IMR-90 (cell line): ENCODE measurements around the gene F2. TPM values are rescaled to one million over a fixed set of nuclear protein-coding genes. Genes with fewer than 3 reads are reported as not detected.

Experiments
- ATAC-seq: fragments of 200-7000 bp; cut with Tn5 transposase; 2 replicates; pipeline ENCODE4 v1.9.1; 2020; ENCODE audit warnings: low read depth, mild to moderate bottlenecking, moderate library complexity
- BruUV-seq: library from RNA; stranded (reverse); fragments of 400-500 nt; replicated peaks from 2 replicates; lab custom pipeline; 2021; lab: Mats Ljungman, UMichigan
- CTCF ChIA-PET: fragments of 300-600 bp; formaldehyde crosslinking; extraction: SDS; loops from one replicate; lab custom pipeline; 2021; ENCODE audit warnings: antibody characterized with exemption; lab: Yijun Ruan, JAX
- POLR2A ChIA-PET: fragments of 300-600 bp; sonication (Branson Sonifier 250); formaldehyde crosslinking; loops from one replicate; lab custom pipeline; 2022; ENCODE audit warnings: antibody characterized with exemption; ENCODE audit not compliant: unreplicated experiment; lab: Charles Lee
- DNase-seq: peaks from one replicate; pipeline ENCODE4 v3.0.0; 2013
- H2AFZ ChIP-seq: replicated peaks from 2 replicates; pipeline ENCODE3; 2013; ENCODE audit warnings: low read length, mild to moderate bottlenecking; ENCODE audit not compliant: poor library complexity
- H2AK5ac ChIP-seq: 2 replicates; pipeline ENCODE4 v1.6.1; 2013; ENCODE audit warnings: low read depth, low read length, inconsistent platforms
- H2AK9ac ChIP-seq: replicated peaks from 2 replicates; pipeline ENCODE3; 2013; ENCODE audit warnings: mild to moderate bottlenecking, low read depth, low read length, moderate library complexity; ENCODE audit not compliant: poor library complexity
- H2BK120ac ChIP-seq: 2 replicates; pipeline ENCODE4 v1.6.1; 2013; ENCODE audit warnings: low read depth, low read length, inconsistent platforms
- H2BK15ac ChIP-seq: 3 replicates; pipeline ENCODE4 v1.6.1; 2013; ENCODE audit warnings: low read depth, low read length, inconsistent platforms
- H2BK20ac ChIP-seq: 2 replicates; pipeline ENCODE4 v1.6.1; 2013; ENCODE audit warnings: low read depth, mild to moderate bottlenecking, inconsistent platforms, low read length, moderate library complexity
- H2BK5ac ChIP-seq: 2 replicates; pipeline ENCODE4 v1.6.1; 2013; ENCODE audit warnings: mild to moderate bottlenecking, low read depth, low read length, inconsistent platforms; ENCODE audit not compliant: poor library complexity, severe bottlenecking
- H3K14ac ChIP-seq: replicated peaks from 2 replicates; pipeline ENCODE4 v1.6.1; 2013; ENCODE audit warnings: low read depth, low read length, inconsistent platforms
- H3K18ac ChIP-seq: 2 replicates; pipeline ENCODE4 v1.6.1; 2013; ENCODE audit warnings: low read depth, low read length, control low read depth
- H3K23ac ChIP-seq: 2 replicates; pipeline ENCODE4 v1.6.1; 2013; ENCODE audit warnings: low read depth, low read length, inconsistent platforms
- H3K27ac ChIP-seq: 2 replicates; pipeline ENCODE4 v1.5.1; 2013; ENCODE audit warnings: mild to moderate bottlenecking, control low read depth, low read length; ENCODE audit not compliant: insufficient read depth
- H3K27me3 ChIP-seq: 2 replicates; pipeline ENCODE4 v1.6.1; 2013; ENCODE audit warnings: low read length; ENCODE audit not compliant: control insufficient read depth, insufficient read depth
- H3K36me3 ChIP-seq: 2 replicates; pipeline ENCODE4 v1.6.1; 2013; ENCODE audit warnings: low read length, mixed read lengths; ENCODE audit not compliant: control insufficient read depth, insufficient read depth
- H3K4ac ChIP-seq: 2 replicates; pipeline ENCODE4 v1.6.1; 2013; ENCODE audit warnings: low read depth, low read length, inconsistent platforms
- H3K4me1 ChIP-seq: 2 replicates; pipeline ENCODE4 v1.6.1; 2013; ENCODE audit warnings: low read length, mixed read lengths; ENCODE audit not compliant: control insufficient read depth, insufficient read depth
- H3K4me2 ChIP-seq: 2 replicates; pipeline ENCODE4 v1.6.1; 2013; ENCODE audit warnings: low read depth, mild to moderate bottlenecking, control low read depth, low read length, moderate library complexity
- H3K4me3 ChIP-seq: 2 replicates; pipeline ENCODE4 v1.5.1; 2013; ENCODE audit warnings: low read depth, mild to moderate bottlenecking, control low read depth, low read length, moderate library complexity; ENCODE audit not compliant: insufficient read depth
- H3K56ac ChIP-seq: 2 replicates; pipeline ENCODE4 v1.6.1; 2013; ENCODE audit warnings: low read length, inconsistent platforms; ENCODE audit not compliant: insufficient read depth; ENCODE audit errors: extremely low read depth
- H3K79me1 ChIP-seq, 2 experiments: 2 replicates each; pipeline ENCODE4 v1.6.1; 2013; ENCODE audit warnings: low read length in 2 of 2, inconsistent platforms in 1 of 2, low read depth in 1 of 2
- H3K9ac ChIP-seq: 2 replicates; pipeline ENCODE4 v1.6.1; 2013; ENCODE audit warnings: low read depth, low read length, control low read depth
- H3K9me1 ChIP-seq: 2 replicates; pipeline ENCODE4 v1.6.1; 2013; ENCODE audit warnings: low read length, inconsistent platforms; ENCODE audit not compliant: insufficient read depth
- H3K9me3 ChIP-seq: 2 replicates; pipeline ENCODE4 v1.6.1; 2013; ENCODE audit warnings: low read length; ENCODE audit not compliant: control insufficient read depth, insufficient read depth
- H4K20me1 ChIP-seq: 2 replicates; pipeline ENCODE4 v1.6.1; 2013; ENCODE audit warnings: low read length, inconsistent platforms; ENCODE audit not compliant: insufficient read depth
- H4K5ac ChIP-seq: 2 replicates; pipeline ENCODE4 v1.6.1; 2013; ENCODE audit warnings: mild to moderate bottlenecking, low read depth, low read length, control low read depth
- H4K8ac ChIP-seq, 2 experiments: 2 replicates each; pipeline ENCODE4 v1.6.1; 2013; ENCODE audit warnings: low read depth in 2 of 2, low read length in 2 of 2, control low read depth in 1 of 2, inconsistent platforms in 1 of 2
- H4K91ac ChIP-seq: 2 replicates; pipeline ENCODE4 v1.6.1; 2013; ENCODE audit warnings: low read depth, low read length, inconsistent platforms; ENCODE audit not compliant: insufficient read depth
- BHLHE40 ChIP-seq: fragments of 150-350 bp; IDR thresholded peaks from 2 replicates; pipeline ENCODE4 v1.6.1; 2016; ENCODE audit warnings: mild to moderate bottlenecking, low read depth, low read length
- CEBPB ChIP-seq: IDR thresholded peaks from 2 replicates; pipeline ENCODE4 v1.6.1; 2012; ENCODE audit warnings: low read depth, low read length, improper control_type of control experiment
- CHD1 ChIP-seq: IDR thresholded peaks from 2 replicates; pipeline ENCODE4 v1.6.1; 2012; ENCODE audit warnings: low read depth, low read length, improper control_type of control experiment
- FOS ChIP-seq: fragments of 150-350 bp; IDR thresholded peaks from 2 replicates; pipeline ENCODE4 v1.6.1; 2016; ENCODE audit warnings: low read depth, low read length
- MAFK ChIP-seq: IDR thresholded peaks from 2 replicates; pipeline ENCODE4 v1.6.1; 2012; ENCODE audit warnings: low read depth, low read length, improper control_type of control experiment
- MAZ ChIP-seq: IDR thresholded peaks from 2 replicates; pipeline ENCODE4 v1.6.1; 2012; ENCODE audit warnings: low read depth, mild to moderate bottlenecking, low read length, improper control_type of control experiment, moderate library complexity, borderline replicate concordance
- MXI1 ChIP-seq: IDR thresholded peaks from 2 replicates; pipeline ENCODE4 v1.6.1; 2012; ENCODE audit warnings: low read depth, mild to moderate bottlenecking, low read length, moderate library complexity, borderline replicate concordance
- NFE2L2 ChIP-seq: fragments of 150-350 bp; IDR thresholded peaks from 2 replicates; pipeline ENCODE4 v1.6.1; 2016; ENCODE audit warnings: low read depth, mild to moderate bottlenecking, low read length
- POLR2A ChIP-seq: IDR thresholded peaks from 2 replicates; pipeline ENCODE4 v1.6.1; 2012; ENCODE audit warnings: mild to moderate bottlenecking, low read depth, low read length
- RAD21 ChIP-seq: IDR thresholded peaks from 2 replicates; pipeline ENCODE4 v1.6.1; 2012; ENCODE audit warnings: low read length, improper control_type of control experiment
- RCOR1 ChIP-seq: IDR thresholded peaks from 2 replicates; pipeline ENCODE4 v1.6.1; 2012; ENCODE audit warnings: mild to moderate bottlenecking, low read length, improper control_type of control experiment; ENCODE audit not compliant: insufficient replicate concordance
- RFX5 ChIP-seq: IDR thresholded peaks from 2 replicates; pipeline ENCODE4 v1.8.0; 2012; ENCODE audit warnings: low read depth, mild to moderate bottlenecking, low read length, moderate library complexity
- SMC3 ChIP-seq: fragments of 150-350 bp; IDR thresholded peaks from 2 replicates; pipeline ENCODE4 v1.6.1; 2016; ENCODE audit warnings: low read depth, mild to moderate bottlenecking, antibody characterized with exemption, low read length, moderate library complexity
- WGBS, 2 experiments: methylation state at CpG; one replicate each; pipeline versions ENCODE4 v1.1.5 to v1.1.7; 2013; ENCODE audit warnings: missing lambda C conversion rate in 2 of 2; ENCODE audit not compliant: insufficient read length in 1 of 2; ENCODE audit errors: extremely low coverage in 2 of 2; 5-methylcytosine and 5-hydroxymethylcytosine counted together
- dilution Hi-C: fragments of 300-500 bp; cut with HindIII; formaldehyde crosslinking; loops from one replicate; pipeline ENCODE4 v1.14.3; 2018; ENCODE audit warnings: low sequenced_read_pairs; ENCODE audit not compliant: unreplicated experiment
- in situ Hi-C: fragments of 300-500 bp; cut with MboI; formaldehyde crosslinking; loops from 3 replicates; pipeline ENCODE4 v1.14.3; 2019; ENCODE audit warnings: low sequenced_read_pairs, inconsistent platforms, mixed read lengths
- intact Hi-C: fragments of 100-400 bp; cut with micrococcal nuclease; formaldehyde crosslinking; loops from 2 replicates; pipeline ENCODE4 v1.10.0; 2022
- polyA plus RNA-seq, 3 experiments: library from polyadenylated mRNA; depleted of rRNA; stranded (reverse); fragments of >200 nt; gene quantifications; 2 replicates each; pipeline ENCODE4 v1.2.3, GENCODE V29; 2012; ENCODE audit warnings: low replicate concordance in 1 of 3
- total RNA-seq: library from RNA; depleted of rRNA; stranded (reverse); fragments of >200 nt; gene quantifications from 2 replicates; pipeline ENCODE4 v1.2.3, GENCODE V29; 2012
- TF ChIP-seq, protein P1 (sequence below): fragments of 150-350 bp; IDR thresholded peaks from 2 replicates; pipeline ENCODE4 v1.6.1; 2016; ENCODE audit warnings: low read depth, mild to moderate bottlenecking, low read length, moderate library complexity, borderline replicate concordance
- TF ChIP-seq, protein P2 (sequence below): conservative IDR thresholded peaks from 2 replicates; pipeline ENCODE4 v1.5.1; 2012; ENCODE audit warnings: mild to moderate bottlenecking, low read depth, low read length, improper control_type of control experiment
- TF ChIP-seq, protein P3 (sequence below): fragments of 150-350 bp; IDR thresholded peaks from 2 replicates; pipeline ENCODE4 v1.6.1; 2017; ENCODE audit warnings: mild to moderate bottlenecking, antibody characterized with exemption, low read length, low read depth

F2 gene
- total and polyA plus RNA-seq, 2 of the 4 experiments (the other 2 are of a cell fraction) = not detected

DNA sequence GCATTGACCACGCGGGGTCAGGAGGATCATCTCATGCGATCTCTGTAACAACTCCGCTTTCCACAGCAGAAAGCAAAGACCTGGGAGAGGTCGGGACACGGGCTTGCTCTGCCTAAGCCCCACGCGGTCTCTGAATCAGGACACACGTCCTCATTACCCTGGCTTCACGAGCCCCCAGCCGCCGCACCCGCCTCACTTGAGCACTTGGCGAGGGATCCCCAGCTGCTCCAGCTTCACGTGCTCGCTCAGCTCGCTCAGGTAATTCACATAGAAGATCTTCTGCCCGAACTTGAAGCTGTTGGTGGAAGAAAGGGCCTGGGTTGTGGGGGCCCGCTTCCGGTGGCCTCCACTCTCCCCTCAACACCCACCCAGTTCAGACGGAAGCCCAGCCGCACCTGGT, 38.2 kb upstream of the F2 start:
- no peak overlapping the region for H2BK15ac ChIP-seq
- POLR2A ChIA-PET = no interaction called here
- no peak overlapping the region for H2BK120ac ChIP-seq
- H3K27ac ChIP-seq = no peak overlapping the region
- H3K9me3 ChIP-seq = no peaks in the 10 kb centered on the region
- in situ Hi-C loops (no loop called here), dilution Hi-C loops (no loop called here), intact Hi-C loops (loop anchor here (10.0 kb wide), 1 partner anchor 296 kb away; the partner anchor contains the start of gene MDK)
- no peak overlapping the region for H3K4ac ChIP-seq
- BruUV-seq = no TSS peak
- H3K9me1 ChIP-seq = peaks cover 13% of the 10 kb centered on the region; the same call in 1 of the 2 replicates
- no peak overlapping the region for H3K23ac ChIP-seq
- H4K5ac ChIP-seq = no peak overlapping the region
- H2AK9ac ChIP-seq = peak overlapping the region; percentile 65
- H2BK5ac ChIP-seq = no peak overlapping the region
- H3K4me3 ChIP-seq = no peak overlapping the region
- no peak overlapping the region for H3K14ac ChIP-seq
- H2BK20ac ChIP-seq = no peak overlapping the region
- TF ChIP-seq, protein P1, sequence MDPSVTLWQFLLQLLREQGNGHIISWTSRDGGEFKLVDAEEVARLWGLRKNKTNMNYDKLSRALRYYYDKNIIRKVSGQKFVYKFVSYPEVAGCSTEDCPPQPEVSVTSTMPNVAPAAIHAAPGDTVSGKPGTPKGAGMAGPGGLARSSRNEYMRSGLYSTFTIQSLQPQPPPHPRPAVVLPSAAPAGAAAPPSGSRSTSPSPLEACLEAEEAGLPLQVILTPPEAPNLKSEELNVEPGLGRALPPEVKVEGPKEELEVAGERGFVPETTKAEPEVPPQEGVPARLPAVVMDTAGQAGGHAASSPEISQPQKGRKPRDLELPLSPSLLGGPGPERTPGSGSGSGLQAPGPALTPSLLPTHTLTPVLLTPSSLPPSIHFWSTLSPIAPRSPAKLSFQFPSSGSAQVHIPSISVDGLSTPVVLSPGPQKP = no peak
- TF ChIP-seq RCOR1 = no peak
- no peak for TF ChIP-seq CEBPB
- TF ChIP-seq CHD1 = no peak
- no peak for TF ChIP-seq NFE2L2
- TF ChIP-seq, protein P2, sequence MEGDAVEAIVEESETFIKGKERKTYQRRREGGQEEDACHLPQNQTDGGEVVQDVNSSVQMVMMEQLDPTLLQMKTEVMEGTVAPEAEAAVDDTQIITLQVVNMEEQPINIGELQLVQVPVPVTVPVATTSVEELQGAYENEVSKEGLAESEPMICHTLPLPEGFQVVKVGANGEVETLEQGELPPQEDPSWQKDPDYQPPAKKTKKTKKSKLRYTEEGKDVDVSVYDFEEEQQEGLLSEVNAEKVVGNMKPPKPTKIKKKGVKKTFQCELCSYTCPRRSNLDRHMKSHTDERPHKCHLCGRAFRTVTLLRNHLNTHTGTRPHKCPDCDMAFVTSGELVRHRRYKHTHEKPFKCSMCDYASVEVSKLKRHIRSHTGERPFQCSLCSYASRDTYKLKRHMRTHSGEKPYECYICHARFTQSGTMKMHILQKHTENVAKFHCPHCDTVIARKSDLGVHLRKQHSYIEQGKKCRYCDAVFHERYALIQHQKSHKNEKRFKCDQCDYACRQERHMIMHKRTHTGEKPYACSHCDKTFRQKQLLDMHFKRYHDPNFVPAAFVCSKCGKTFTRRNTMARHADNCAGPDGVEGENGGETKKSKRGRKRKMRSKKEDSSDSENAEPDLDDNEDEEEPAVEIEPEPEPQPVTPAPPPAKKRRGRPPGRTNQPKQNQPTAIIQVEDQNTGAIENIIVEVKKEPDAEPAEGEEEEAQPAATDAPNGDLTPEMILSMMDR = no peak
- TF ChIP-seq RAD21 = no peak
- TF ChIP-seq SMC3 = no peak
- no peak for TF ChIP-seq RFX5
- TF ChIP-seq, protein P3, sequence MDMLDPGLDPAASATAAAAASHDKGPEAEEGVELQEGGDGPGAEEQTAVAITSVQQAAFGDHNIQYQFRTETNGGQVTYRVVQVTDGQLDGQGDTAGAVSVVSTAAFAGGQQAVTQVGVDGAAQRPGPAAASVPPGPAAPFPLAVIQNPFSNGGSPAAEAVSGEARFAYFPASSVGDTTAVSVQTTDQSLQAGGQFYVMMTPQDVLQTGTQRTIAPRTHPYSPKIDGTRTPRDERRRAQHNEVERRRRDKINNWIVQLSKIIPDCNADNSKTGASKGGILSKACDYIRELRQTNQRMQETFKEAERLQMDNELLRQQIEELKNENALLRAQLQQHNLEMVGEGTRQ = no peak
- no peak for TF ChIP-seq MAFK
- TF ChIP-seq MAZ = no peak
- no peak for TF ChIP-seq FOS
- TF ChIP-seq POLR2A = no peak
- TF ChIP-seq BHLHE40 = no peak
- TF ChIP-seq MXI1 = no peak
- DNase-seq = no peak
- peaks cover 5% of the 10 kb centered on the region for H3K4me1 ChIP-seq
- H2AK5ac ChIP-seq = no peak overlapping the region
- WGBS, 2 experiments = 93% methylated on average over 11 of the region's 22 CpGs; no CpG with 5 or more reads in 1 of the 2 experiments
- H3K27me3 ChIP-seq = no peaks in the 10 kb centered on the region
- H2AFZ ChIP-seq = no peak overlapping the region
- CTCF ChIA-PET = no interaction called here
- no peak overlapping the region for H3K9ac ChIP-seq
- H3K36me3 ChIP-seq = peaks cover 61% of the 10 kb centered on the region
- no peak for ATAC-seq
- no peak overlapping the region for H4K91ac ChIP-seq
- no peak overlapping the region for H3K56ac ChIP-seq
- no peak overlapping the region for H3K18ac ChIP-seq
- H3K4me2 ChIP-seq = no peak overlapping the region
- peaks cover 6% of the 10 kb centered on the region; the same call in 1 of the 2 replicates for H4K20me1 ChIP-seq
- peaks cover 3 to 24% of the 10 kb centered on the region in 2 experiments; a peak in 3 of 4 replicates for H3K79me1 ChIP-seq
- H4K8ac ChIP-seq = no peak overlapping the region
